GM19193 (cell line): ENCODE measurements around the gene SIVA1.

Experiments
- POLR2A ChIP-seq: IDR thresholded peaks from 4 replicates; pipeline ENCODE4 v1.6.1; 2011; ENCODE audit not compliant: insufficient read depth, insufficient read length; ENCODE audit errors: extremely low read depth

SIVA1 gene

DNA sequence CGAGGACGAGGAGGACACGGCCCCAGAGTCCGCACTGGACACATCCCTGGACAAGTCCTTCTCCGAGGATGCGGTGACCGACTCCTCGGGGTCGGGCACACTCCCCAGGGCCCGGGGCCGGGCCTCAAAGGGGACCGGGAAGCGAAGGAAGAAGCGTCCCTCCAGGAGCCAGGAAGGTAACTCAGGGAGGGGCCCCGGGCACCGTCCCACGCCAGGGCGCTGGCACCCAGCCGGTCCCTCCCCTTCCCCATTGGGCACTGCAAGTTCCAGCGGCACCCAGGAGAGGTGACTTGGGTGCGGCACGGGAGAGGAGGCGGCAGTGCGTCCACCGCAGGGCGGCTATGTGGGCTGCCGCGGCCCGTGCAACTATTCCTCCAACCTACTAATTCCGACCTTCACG lies 38.3 kb upstream of the SIVA1 start:
- no peak for TF ChIP-seq POLR2A

DNA sequence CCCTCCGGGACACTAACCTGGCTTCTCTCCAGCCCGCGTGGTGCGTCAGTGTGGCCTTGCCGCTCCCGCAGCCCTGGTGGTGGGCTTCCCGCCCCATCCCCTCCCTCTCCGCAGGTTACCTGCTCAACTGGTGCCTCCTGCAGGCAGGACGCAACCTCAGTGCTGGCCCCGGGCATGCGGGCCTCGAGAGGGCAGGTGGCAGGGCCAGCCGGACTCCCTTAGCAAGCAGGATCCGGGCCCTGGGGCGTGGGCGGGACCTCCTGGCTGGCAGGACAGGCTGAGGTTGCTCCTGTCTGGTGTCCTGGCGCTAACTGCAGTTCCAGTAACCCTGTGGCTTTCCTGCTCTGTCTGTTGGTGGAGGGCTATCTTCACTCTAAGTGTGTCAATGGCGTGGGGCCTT lies 37.5 kb upstream of the SIVA1 start:
- TF ChIP-seq POLR2A, result no peak

DNA sequence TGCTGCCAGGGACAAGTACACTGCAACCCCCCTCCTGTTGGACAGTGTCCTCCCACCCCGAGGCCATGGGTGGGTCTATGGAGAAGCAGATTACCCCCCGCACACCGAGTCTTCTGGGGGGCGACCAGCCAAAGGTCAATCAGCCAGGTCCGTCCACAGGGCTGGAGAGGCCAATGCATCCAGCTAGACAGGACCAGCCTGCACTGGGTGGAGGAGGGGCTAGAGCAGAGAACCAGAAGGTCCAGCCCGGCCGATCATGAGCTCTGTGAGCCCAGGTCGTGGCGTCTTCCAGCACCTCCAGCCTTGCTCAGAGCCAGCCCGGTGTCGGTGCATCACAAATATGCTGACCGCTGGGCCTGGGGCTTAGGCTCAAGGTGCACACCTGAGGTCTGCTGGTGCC lies 37.1 kb upstream of the SIVA1 start:
- no peak for TF ChIP-seq POLR2A

DNA sequence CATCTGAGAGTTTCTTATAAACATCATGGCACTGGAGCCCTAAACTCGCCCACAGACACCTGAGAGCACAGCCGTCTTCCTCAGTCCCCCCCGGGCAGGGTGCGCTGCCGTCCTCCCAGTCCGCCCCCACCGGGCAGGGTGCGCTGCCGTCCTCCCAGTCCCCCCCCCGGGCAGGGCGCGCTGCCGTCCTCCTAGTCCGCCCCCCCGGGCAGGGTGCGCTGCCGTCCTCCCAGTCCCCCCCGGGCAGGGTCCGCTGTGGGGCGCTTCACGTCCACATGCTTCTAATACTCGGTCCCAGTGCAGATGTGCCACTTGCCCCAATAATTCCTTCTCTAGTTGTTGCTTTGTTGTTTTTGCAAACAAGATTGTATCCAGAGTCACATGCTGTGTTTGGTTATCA lies 35.8 kb upstream of the SIVA1 start:
- no peak for TF ChIP-seq POLR2A

DNA sequence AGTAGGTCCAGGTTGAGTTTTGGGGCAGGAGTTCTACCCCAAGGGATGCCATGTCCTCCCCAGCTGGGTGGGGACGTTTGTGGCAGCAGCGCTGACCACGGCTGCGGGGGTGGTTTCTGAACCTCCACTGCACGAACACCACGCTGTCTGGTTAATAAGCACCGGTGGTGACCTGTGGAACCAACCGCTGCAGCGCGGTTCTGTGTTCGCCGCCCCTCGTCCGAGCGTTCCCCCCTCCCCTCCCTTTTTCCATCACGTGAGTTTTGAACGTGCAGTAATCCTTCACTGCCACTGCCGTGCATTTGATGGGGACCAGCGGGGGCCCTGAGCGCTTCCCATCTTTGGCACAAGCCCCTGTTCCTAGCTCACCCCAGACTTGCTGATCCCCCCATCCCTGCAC lies 35.3 kb upstream of the SIVA1 start:
- no peak for TF ChIP-seq POLR2A

DNA sequence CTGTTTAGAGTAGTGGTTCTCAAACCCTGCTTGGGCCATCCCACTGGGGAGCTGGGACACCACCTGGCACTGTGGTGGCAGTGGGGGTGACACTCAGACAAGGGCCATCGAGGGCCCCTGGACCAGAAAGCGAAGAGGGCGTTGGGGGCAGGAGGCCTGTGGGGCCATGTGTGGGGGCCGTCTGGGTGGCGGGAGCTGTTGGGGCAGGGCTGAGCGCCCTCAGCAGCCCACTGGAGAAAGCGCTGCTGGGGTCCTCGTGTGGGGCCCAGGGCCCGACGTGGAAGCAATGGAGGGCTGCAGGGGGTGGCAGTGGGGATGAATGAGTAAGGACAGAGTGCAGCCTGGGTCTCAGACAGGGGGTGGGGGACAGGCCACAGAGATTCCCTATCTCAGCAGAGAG lies 34.8 kb upstream of the SIVA1 start:
- no peak for TF ChIP-seq POLR2A

DNA sequence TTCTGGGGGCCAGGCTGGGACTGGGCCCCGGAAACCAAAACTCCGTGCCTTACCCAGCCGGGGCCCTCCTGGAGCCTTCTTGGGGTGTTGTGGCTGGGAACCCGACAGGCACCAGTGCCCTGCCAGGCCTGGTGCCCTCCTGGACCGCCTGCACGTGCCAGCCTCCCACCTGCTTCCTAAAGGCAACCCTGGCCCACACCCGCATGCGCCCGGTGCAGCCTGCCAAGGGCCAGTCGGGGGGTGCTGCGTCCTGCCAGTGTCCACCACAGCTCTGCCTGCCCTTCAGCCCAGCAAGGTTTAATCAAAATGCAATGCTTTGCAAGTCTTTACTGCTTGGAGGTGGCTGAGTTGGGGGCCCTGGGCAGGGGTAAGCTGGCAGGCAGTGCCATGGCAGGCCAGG lies 34.1 kb upstream of the SIVA1 start:
- TF ChIP-seq POLR2A, result no peak

DNA sequence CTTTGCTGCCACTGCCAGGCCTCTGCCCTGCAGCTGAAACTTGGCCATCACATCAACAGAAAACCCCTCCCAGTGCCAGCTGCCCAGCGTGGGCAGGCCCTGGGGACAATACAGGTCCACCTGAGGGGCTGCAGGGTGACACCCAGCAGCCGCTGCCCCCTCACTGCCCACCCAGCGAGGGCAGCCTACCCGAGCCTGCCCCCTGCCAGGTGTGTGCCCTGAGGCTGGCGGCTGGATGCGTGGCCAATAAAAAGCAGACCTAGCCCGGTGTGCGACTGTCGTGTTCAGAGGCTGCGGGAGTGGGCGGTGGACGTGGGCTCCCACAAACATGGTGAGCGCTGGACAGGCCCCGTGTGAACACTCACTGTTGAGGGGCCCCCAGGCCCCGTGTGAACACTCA lies 33.6 kb upstream of the SIVA1 start:
- no peak for TF ChIP-seq POLR2A

DNA sequence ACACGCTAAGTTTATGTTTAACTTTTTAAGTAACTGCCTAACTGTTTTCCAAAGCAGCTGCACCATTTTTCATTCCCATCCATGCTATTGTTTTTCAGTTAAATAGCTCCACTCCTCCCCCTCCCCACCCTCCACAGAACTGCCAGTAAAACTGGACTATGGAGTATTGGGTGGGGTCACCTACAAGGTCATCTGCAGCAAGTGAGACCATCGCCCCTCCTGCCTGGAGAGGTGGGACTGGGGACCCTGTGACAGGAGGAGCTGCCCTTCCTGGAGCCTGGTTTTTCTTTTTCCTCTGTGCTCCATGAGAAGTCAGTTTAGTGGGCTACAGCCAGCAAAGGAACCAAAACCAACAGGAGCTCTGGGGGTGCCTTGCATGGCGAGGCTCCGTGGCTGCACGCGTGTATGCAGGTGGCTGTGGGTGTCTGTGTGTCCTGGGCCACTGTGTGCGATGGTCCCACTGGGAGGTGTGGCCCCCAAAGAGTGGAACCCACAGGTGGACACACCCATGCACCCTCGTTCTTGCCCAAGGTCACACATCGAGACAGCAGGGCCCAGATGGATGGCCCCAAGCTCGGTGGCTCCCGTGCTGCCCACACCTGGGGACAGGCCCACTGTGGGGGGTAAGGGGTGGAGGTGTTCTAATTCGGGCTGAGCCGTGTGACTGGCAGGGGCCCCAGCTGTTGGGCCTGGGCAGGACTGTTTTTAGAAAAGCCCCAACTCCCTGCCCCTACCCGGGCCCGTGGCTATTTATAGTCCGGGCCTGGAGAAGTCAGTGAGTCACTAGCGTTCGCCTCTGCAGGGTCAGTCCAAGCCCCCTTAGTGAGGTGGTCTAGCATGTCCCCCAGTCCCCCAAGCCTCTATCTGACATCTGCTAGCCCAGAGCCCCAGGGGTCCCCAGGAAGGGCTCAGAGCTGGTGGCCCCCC lies 31.2 kb upstream of the SIVA1 start:
- TF ChIP-seq POLR2A, result no peak

DNA sequence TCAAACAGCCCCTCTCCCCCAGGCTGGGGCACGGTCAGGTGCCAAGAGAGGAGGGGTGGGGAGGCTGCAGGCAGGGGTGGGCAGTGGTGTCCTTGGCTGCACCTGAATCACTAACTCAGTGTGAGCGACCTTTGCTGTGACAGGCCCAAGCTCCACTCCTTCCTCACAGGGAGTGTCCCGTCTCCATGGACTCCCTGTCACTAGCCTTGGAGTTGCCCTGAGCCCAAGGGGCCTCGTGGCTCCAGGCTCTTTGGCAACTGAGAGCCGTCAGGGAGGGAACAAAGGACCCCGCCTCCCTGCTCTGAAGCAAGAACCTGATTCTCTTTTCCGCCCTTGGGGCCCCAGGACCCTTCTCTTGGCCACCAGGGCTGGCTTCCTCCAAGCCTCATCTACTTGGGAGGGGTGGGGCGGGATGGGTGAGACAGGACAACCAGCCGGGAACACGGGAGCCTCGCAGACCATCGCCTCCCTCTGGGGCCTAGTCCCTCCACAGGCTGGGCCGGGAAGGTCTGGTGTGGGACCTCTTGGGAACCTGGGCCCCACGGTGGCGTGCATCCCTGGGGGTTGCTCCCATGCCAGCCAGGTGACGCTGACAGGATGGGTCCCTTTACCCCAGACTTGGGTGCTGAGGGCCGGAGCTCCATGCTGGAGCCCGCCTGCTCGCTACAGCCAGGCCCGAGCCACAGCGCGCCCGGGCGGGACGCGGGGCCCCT lies 29.9 kb upstream of the SIVA1 start:
- TF ChIP-seq POLR2A, result no peak

DNA sequence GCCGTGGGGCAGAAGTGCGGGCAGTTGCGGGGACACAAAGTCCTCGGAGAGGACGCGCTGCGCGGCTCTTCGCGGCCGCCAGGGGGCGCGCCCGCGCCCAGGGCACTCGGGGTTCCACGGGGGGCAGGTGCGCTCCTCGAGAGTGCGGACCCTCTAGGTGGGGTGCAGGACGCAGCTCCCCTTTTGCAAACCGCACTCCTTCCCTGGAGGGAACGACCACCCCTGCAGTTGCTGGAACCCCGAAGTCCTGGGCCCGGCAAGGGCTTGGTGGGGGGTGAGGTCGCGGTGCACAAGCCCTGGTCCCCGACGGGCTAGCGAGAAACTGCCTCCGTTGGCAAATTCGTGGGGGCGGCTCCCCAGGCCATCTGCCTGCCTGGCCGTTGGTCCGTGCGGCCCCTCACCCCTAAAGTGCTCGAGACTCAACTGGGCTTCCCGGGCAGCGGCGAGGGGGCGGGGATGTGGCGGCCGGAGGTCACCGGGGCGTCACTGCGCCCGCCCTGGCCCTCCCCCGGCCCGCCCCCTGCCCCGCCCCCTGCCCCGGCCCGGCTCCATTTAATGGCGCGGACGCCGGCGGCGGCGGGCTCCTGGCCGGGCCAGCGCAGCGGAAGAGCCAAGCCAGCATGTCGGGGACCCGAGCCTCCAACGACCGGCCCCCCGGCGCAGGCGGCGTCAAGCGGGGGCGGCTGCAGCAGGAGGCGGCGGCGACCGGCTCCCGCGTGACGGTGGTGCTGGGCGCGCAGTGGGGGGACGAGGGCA lies 29.1 kb upstream of the SIVA1 start, which contains the start of gene ADSS1:
Gene ADSS1, plus strand, starts transcription at position 579 of the 756 bp plus-strand sequence. Its CDS starts 42 bp downstream, at position 621.
- TF ChIP-seq POLR2A, result no peak

DNA sequence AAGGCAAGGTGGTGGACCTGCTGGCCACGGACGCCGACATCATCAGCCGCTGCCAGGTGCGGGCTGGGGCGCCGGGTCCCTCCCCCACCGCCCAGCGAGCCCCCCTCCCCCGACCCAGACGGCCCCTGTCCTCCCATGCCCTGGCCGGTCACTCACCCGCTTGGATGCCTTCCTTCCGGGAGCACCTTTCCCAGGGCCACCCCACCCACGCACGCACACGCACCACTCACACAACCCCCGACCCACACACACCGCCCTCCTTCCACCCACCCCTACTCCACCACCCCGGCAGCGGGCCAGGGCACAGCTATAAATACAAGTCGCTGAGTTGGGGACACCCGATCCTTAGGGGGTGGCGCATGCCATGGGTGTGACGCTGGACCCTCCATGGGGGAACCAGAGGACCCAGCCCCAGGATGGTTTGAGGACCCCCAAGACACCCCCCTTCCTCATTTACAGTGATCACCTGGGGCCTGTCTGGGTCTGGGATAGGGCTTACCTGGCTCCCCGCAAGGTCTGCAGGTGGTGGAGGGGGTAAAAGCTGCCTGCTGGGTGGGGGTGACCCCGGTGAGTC lies 28.5 kb upstream of the SIVA1 start:
- TF ChIP-seq POLR2A, result no peak

DNA sequence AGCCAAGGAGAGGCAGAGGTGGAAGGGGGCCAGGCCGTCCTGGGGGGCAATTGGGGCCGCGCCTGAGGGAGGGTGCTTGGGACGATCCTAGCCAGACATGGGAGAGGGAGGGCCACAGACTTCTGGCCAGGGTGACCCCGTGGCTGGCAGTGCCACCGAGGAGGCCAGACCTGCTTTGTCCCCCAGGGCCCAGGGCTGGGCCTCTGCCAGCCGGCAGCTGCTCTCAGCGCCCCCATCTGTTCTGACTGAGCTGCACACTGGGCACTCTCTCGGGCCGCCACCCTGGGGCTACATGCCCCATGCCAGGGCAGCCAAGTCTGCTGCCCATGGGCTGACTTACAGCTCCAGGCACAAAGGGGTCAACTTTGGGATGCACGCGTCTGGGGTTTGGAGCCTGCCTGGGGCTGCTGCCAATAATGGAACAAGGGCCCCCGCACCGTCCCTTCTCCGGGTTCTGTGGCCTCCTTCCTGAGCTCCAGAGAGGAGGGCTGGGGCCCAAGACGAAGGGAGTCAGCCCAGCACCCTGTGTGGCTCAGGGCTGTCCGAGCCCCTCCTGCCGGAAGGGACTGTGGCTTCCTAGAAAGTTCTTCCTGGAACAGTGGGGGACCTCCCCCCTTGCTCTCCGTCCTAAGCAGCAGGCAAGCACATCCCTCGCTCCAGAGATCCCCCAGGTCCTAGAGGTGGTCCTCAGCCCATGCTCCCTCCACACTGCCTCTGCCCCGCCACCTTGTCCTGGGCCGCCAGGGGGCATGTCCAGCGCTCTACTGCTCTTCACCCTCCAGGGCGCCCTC lies 27.8 kb upstream of the SIVA1 start:
- no peak for TF ChIP-seq POLR2A
